ENCODE measurements around the gene UBE2V1.

- TF ChIP-seq CTCF (conservative IDR thresholded peaks at IDR 0.05; ENCODE audit: low read depth, low read length), result no peak
- TF ChIP-seq EZH2 (IDR thresholded peaks at IDR 0.05; ENCODE audit: low read length, unreplicated experiment), result no peak
- no peak for TF ChIP-seq EZH2phosphoT487 (IDR thresholded peaks at IDR 0.05; ENCODE audit: borderline replicate concordance, low read length)
Observed at GRCh38 chr20:50146732-50147662, 34.0 kb upstream of the UBE2V1 start.
